PFSK-1 (cell line): ENCODE results near the gene DIPK2A.

ENCODE experiments used
- FOXP2 ChIP-seq: optimal IDR thresholded peaks from 2 replicates; pipeline ENCODE3; 2011; ENCODE audit warnings: borderline replicate concordance, control low read depth, inconsistent platforms; ENCODE audit not compliant: insufficient read depth; ENCODE audit errors: extremely low read length, extremely low read depth
- POLR2AphosphoS5 ChIP-seq: IDR thresholded peaks from 2 replicates; pipeline ENCODE4 v1.6.1; 2012; ENCODE audit warnings: low read depth, mild to moderate bottlenecking, control low read depth, low read length, moderate library complexity
- REST ChIP-seq, 2 experiments: IDR thresholded peaks; 2 replicates each; pipeline versions ENCODE4 v1.6.1 to v1.8.0; 2011 to 2012; ENCODE audit warnings: low read depth in 2 of 2, low read length in 2 of 2, control low read depth in 1 of 2, inconsistent platforms in 1 of 2, mild to moderate bottlenecking in 1 of 2, moderate library complexity in 1 of 2; ENCODE audit not compliant: insufficient read depth in 1 of 2
- SIN3A ChIP-seq: IDR thresholded peaks from 2 replicates; pipeline ENCODE4 v1.6.1; 2012; ENCODE audit warnings: mild to moderate bottlenecking, low read length, moderate library complexity, borderline replicate concordance; ENCODE audit not compliant: insufficient read depth

DNA sequence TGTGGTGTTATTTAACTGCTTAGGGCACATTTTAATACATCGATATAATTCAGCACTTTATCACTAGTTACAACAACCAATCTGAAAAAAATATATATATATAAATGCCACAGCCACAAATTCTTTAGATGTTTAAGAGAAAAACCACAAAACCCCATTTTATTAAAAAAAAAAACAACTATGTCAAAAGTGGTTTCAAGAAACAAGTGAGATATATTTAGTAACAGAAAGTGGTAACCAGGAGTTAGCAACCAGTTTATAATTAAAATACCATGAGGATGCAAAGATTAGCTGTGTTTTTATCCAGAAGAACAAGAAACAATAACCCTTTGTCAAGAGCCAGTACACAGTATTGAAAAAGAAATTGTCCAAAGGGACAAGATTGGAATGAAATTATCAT lies 14.8 kb upstream of the DIPK2A start:
- TF ChIP-seq SIN3A (no peak), REST (IDR thresholded peaks at IDR 0.05; ENCODE audit: insufficient read depth in 1 of 2, low read depth in 2 of 2, low read length in 2 of 2) (no peak), FOXP2 (no peak), POLR2AphosphoS5 (no peak)
